Measurements from ENCODE around the gene SYT11.

Gene SYT11

DNA sequence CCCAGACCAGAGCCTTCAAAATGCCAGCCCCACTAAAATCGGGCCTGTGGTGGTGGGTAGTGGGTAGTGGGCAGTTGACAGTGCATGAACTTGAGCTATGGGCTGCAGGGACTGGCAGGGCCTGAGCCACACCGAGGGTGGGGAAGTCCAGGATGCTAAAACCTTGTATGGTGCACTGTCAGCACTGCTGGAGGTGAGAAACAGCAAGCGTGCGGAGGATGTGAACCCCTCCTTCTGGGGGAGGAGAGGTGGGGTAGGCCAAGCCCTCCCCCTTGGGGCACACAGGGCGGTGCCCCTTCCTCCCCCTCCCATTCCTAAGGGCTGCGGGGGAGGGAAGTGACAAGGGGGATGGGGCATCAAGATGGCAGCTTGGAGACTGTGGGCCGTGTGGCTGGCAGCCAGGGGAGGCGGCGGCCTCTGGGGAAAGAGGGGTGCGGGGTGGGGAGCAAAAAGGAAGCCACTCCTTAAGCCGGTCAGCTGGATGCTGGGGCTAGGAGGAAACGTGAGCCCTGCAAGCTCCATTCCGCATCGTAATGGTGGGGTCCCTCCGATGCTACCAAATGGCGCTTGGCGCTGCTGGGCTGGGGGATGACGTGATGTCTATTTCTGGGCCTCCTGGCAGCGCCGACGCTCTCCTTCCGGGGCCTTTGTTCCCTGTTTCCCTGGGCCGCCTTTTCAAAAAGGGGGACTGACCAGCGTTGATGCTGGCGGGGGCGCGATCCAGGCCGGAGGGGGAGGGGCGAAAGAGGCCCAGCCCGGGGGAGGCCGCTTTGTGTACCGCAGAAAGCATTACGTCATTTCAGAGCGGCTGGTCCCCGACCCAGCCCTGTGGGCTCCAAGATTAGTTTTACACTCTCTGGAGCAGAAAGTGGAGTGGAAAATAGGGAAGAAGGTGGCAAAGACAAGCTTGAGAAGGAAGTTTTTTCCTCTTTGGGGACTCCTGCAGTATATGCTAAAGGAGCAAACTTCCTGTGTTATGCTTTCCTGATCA is 809 bp downstream of the SYT11 start:
- peak overlapping the region; percentile 56 for H3K4me3 ChIP-seq (ENCODE audit: low read depth, low read length)
- DNase-seq (ENCODE audit: low read depth, low spot score), result peak; percentile 92
- TF ChIP-seq, protein P1, sequence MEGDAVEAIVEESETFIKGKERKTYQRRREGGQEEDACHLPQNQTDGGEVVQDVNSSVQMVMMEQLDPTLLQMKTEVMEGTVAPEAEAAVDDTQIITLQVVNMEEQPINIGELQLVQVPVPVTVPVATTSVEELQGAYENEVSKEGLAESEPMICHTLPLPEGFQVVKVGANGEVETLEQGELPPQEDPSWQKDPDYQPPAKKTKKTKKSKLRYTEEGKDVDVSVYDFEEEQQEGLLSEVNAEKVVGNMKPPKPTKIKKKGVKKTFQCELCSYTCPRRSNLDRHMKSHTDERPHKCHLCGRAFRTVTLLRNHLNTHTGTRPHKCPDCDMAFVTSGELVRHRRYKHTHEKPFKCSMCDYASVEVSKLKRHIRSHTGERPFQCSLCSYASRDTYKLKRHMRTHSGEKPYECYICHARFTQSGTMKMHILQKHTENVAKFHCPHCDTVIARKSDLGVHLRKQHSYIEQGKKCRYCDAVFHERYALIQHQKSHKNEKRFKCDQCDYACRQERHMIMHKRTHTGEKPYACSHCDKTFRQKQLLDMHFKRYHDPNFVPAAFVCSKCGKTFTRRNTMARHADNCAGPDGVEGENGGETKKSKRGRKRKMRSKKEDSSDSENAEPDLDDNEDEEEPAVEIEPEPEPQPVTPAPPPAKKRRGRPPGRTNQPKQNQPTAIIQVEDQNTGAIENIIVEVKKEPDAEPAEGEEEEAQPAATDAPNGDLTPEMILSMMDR (IDR thresholded peaks at IDR 0.05; ENCODE audit: low read depth, low read length), result no peak
- in situ Hi-C loops (cut with HindIII; ENCODE audit: low sequenced_read_pairs), result no loop called here

DNA sequence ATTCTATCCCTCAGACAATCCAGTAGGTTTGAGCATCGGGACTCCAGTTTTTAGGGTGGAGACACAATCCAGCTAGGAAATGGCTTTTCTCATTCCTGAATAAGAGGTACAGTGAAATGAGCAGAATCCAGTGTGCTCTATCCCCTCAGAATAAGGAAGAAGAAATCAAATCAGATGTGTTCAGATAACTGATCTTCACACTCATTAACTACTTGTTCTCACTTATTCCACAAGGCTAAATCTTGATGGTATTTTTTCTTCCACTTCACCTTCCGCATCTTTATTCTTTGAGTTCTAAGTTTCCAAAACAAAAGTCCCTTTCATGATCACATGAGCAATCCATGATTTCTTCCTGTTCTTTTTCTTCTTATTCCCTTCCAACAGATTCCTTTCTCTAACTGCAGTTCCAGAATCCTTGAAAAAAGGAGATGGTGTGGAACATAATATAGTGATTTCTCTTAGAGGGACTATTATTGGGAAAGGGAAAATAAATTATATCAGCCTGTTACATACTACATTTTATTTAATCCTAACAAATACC is 1.7 kb downstream of the SYT11 start:
- TF ChIP-seq, protein P1 (IDR thresholded peaks at IDR 0.05; ENCODE audit: low read depth, low read length), result no peak
- in situ Hi-C loops (cut with HindIII; ENCODE audit: low sequenced_read_pairs), result no loop called here
- peak overlapping the region; percentile 56 for H3K4me3 ChIP-seq (ENCODE audit: low read depth, low read length)
- peak; percentile 20 for DNase-seq (ENCODE audit: low read depth, low spot score)

DNA sequence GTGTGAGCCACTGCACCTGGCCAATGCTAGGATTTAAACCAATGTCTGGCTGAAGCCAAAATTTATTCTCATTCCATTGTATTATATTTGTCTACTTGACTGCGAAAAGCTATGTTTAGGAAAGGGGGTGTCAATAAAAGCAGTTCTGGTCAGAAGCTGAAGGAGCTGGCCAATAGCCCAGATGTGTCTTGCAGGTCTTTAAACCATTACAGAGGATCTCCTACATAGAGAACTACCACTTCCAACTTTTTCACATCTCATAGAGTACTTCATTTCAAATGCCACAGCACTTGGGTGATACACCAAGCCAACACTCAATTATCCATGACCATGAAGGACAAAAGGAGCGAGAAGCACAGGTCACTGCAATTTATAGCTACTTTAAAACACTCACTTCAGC is 2.5 kb downstream of the SYT11 start:
- DNase-seq (ENCODE audit: low read depth, low spot score), result no peak
- TF ChIP-seq, protein P1 (IDR thresholded peaks at IDR 0.05; ENCODE audit: low read depth, low read length), result no peak
- no peak overlapping the region for H3K4me3 ChIP-seq (ENCODE audit: low read depth, low read length)
- in situ Hi-C loops (cut with HindIII; ENCODE audit: low sequenced_read_pairs), result no loop called here

DNA sequence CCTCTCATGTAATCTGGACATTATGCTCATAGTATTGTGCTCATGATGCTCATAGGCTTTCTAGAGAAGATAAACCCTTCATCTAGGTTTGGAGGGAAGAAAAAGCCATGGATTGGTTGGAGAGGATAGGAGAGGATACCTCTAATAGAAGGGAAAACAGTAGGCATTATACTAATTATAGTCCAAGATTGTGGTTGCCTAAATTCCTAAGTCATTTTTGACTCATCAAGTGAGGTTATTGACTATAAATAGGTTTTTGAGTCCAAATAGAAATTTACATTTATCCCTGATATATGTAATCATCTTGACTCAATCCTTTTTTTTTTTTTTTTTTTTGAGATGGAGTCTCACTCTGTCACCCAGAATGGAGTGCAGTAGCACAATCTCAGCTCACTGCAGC is 5.0 kb downstream of the SYT11 start:
- H3K4me3 ChIP-seq (ENCODE audit: low read depth, low read length), result no peak overlapping the region
- no peak for DNase-seq (ENCODE audit: low read depth, low spot score)
- in situ Hi-C loops (cut with HindIII; ENCODE audit: low sequenced_read_pairs), result no loop called here
- TF ChIP-seq, protein P1 (IDR thresholded peaks at IDR 0.05; ENCODE audit: low read depth, low read length), result no peak

DNA sequence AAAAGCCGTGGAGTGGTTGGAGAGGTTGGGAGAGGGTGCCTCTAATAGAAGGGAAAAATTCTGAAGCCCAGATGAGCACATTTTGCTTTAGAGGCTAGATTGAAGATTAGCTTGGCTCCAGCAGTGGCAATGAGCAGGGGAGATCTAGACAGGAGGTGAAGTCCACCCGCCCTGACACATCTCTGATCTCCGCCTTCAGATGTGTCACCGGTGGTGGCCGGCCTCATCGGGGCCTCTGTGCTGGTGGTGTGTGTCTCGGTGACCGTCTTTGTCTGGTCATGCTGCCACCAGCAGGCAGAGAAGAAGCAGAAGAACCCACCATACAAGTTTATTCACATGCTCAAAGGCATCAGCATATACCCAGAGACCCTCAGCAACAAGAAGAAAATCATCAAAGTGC is 8.4 kb downstream of the SYT11 start:
- no peak overlapping the region for H3K4me3 ChIP-seq (ENCODE audit: low read depth, low read length)
- in situ Hi-C loops (cut with HindIII; ENCODE audit: low sequenced_read_pairs), result no loop called here
- TF ChIP-seq, protein P1 (IDR thresholded peaks at IDR 0.05; ENCODE audit: low read depth, low read length), result no peak
- no peak for DNase-seq (ENCODE audit: low read depth, low spot score)

DNA sequence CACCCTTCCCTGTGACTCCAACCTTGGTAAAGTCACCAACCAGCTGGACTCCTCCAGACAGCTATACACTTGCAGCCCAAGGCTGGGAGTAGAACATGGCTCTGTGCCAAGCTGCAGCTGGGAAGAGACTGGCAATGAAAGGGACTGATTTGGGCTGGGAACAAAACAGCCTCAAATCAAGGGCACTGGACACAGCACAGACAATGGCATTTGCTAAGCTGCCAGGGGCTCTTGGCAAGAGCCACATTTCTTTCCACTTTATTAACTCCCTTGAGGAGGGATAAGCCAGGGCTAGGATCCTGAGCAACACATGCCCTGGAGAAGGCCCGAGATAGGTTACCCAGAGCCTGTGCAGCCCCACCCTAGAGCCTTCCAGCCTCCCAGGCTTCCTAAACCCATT is 12.0 kb downstream of the SYT11 start:
- TF ChIP-seq, protein P1 (IDR thresholded peaks at IDR 0.05; ENCODE audit: low read depth, low read length), result no peak
- peak; percentile 32 for DNase-seq (ENCODE audit: low read depth, low spot score)
- H3K4me3 ChIP-seq (ENCODE audit: low read depth, low read length), result no peak overlapping the region
- in situ Hi-C loops (cut with HindIII; ENCODE audit: low sequenced_read_pairs), result no loop called here

All from astrocyte of the spinal cord (primary cell).